Caki2 (cell line): Measurements from ENCODE around the gene DNAJB12. TPM values are rescaled to one million over a fixed set of nuclear protein-coding genes. Genes with fewer than 3 reads are reported as not detected.
"Not testable (repeated sequence)": the region's sequence is repeated elsewhere in the genome, so short reads cannot be mapped to it uniquely, and the experiment has no call there.

Experiments
- DNase-seq: peaks from one replicate; pipeline ENCODE4 v3.0.0-alpha.2; 2015; ENCODE audit warnings: low read depth
- in situ Hi-C: cut with HindIII; loops from 2 replicates; pipeline ENCODE4 v1.10.0; 2016; ENCODE audit warnings: low sequenced_read_pairs, low pct_unique_long_range_greater_than_20kb, mixed read lengths
- total RNA-seq: library from RNA; depleted of rRNA; stranded (reverse); fragments of >200 nt; shearing (Covaris generic); gene quantifications from 2 replicates; pipeline ENCODE4 v1.2.3, GENCODE V29; 2014; ENCODE audit warnings: low replicate concordance; rRNA removed

Gene DNAJB12
- 17.5 and 26.9 TPM in 2 replicates for total RNA-seq

- in situ Hi-C loops: no loop called here
Observed at GRCh38 chr10:72354356-72355213, at the start of gene DNAJB12. Gene DNAJB12 (minus strand): TSS chr10:72354919. CDS start chr10:72354897, 22 bp downstream.

GRCh38 chr10:72395581-72395980 is 40.9 kb upstream of the DNAJB12 start:
- DNase-seq, in situ Hi-C loops: not testable (repeated sequence)

More at GRCh38 chr10:72354356-72355213, at the start of gene DNAJB12:
- DNase-seq: peak; percentile 98

- in situ Hi-C loops: no loop called here
- no peak for DNase-seq
Observed at GRCh38 chr10:72392571-72392970, 37.9 kb upstream of the DNAJB12 start.

GRCh38 chr10:72390764-72391163 is 36.0 kb upstream of the DNAJB12 start:
- in situ Hi-C loops: no loop called here
- no peak for DNase-seq

GRCh38 chr10:72389716-72390115 is 35.0 kb upstream of the DNAJB12 start:
- in situ Hi-C loops: no loop called here
- no peak for DNase-seq

GRCh38 chr10:72389014-72389413 is 34.3 kb upstream of the DNAJB12 start:
- in situ Hi-C loops: no loop called here
- DNase-seq: no peak

GRCh38 chr10:72388062-72388461 is 33.3 kb upstream of the DNAJB12 start:
- in situ Hi-C loops: no loop called here
- no peak for DNase-seq

GRCh38 chr10:72386916-72387586 is 32.3 kb upstream of the DNAJB12 start:
- DNase-seq: no peak
- in situ Hi-C loops: no loop called here

- in situ Hi-C loops: no loop called here
- no peak for DNase-seq
Observed at GRCh38 chr10:72385724-72386123, 31.0 kb upstream of the DNAJB12 start.

GRCh38 chr10:72384982-72385381 is 30.3 kb upstream of the DNAJB12 start:
- DNase-seq: peak; percentile 33
- in situ Hi-C loops: not testable (repeated sequence)

GRCh38 chr10:72379776-72380175 is 25.1 kb upstream of the DNAJB12 start:
- DNase-seq: no peak
- in situ Hi-C loops: no loop called here

GRCh38 chr10:72379062-72379461 is 24.3 kb upstream of the DNAJB12 start:
- no peak for DNase-seq
- in situ Hi-C loops: no loop called here

- in situ Hi-C loops: no loop called here
- DNase-seq: no peak
Observed at GRCh38 chr10:72375585-72375984, 20.9 kb upstream of the DNAJB12 start.

GRCh38 chr10:72375173-72375572 is 20.5 kb upstream of the DNAJB12 start:
- no peak for DNase-seq
- in situ Hi-C loops: no loop called here

- in situ Hi-C loops: no loop called here
- DNase-seq: no peak
Observed at GRCh38 chr10:72370201-72370722, 15.5 kb upstream of the DNAJB12 start.

- in situ Hi-C loops: no loop called here
Observed at GRCh38 chr10:72367301-72367960, 12.7 kb upstream of the DNAJB12 start.

GRCh38 chr10:72365106-72365895 is 10.6 kb upstream of the DNAJB12 start:
- in situ Hi-C loops: no loop called here
- no peak for DNase-seq

More at GRCh38 chr10:72367301-72367960, 12.7 kb upstream of the DNAJB12 start:
- no peak for DNase-seq

GRCh38 chr10:72364239-72364777 is 9.6 kb upstream of the DNAJB12 start:
- peak; percentile 89 for DNase-seq
- in situ Hi-C loops: no loop called here
